H9 (cell line): Measurements from ENCODE around the gene KRTAP5-6. TPM values are rescaled to one million over a fixed set of nuclear protein-coding genes. Genes with fewer than 3 reads are reported as not detected.

ENCODE experiments used
- DNase-seq: peaks from one replicate; pipeline ENCODE4 v3.0.0-alpha.2; 2017
- H2AFZ ChIP-seq: one replicate; pipeline ENCODE4 v1.6.1; 2013; ENCODE audit warnings: mild to moderate bottlenecking, low read length, control low read depth, moderate library complexity
- H2AK5ac ChIP-seq: 2 replicates; pipeline ENCODE4 v1.6.1; 2013; ENCODE audit warnings: low read length, control low read depth, mixed read lengths; ENCODE audit not compliant: insufficient read length
- H2BK120ac ChIP-seq: one replicate; pipeline ENCODE4 v1.6.1; 2013; ENCODE audit warnings: low read depth, mild to moderate bottlenecking, low read length, control low read depth, inconsistent platforms; ENCODE audit not compliant: poor library complexity, severe bottlenecking
- H2BK12ac ChIP-seq: 2 replicates; pipeline ENCODE4 v1.6.1; 2013; ENCODE audit warnings: low read length, control low read depth, mixed read lengths, low read depth; ENCODE audit not compliant: insufficient read length
- H2BK15ac ChIP-seq: 2 replicates; pipeline ENCODE4 v1.6.1; 2013; ENCODE audit warnings: low read depth, low read length, control low read depth
- H2BK20ac ChIP-seq: one replicate; pipeline ENCODE4 v1.6.1; 2013; ENCODE audit warnings: low read depth, mild to moderate bottlenecking, low read length, control low read depth, inconsistent platforms; ENCODE audit not compliant: poor library complexity, severe bottlenecking
- H2BK5ac ChIP-seq: 2 replicates; pipeline ENCODE4 v1.6.1; 2013; ENCODE audit warnings: low read length, control low read depth, mixed read lengths; ENCODE audit not compliant: insufficient read length
- H3K14ac ChIP-seq: 2 replicates; pipeline ENCODE4 v1.6.1; 2013; ENCODE audit warnings: low read length, control low read depth; ENCODE audit not compliant: insufficient read depth
- H3K18ac ChIP-seq: 2 replicates; pipeline ENCODE4 v1.6.1; 2013; ENCODE audit warnings: low read depth, mild to moderate bottlenecking, mixed read lengths, low read length, control low read depth; ENCODE audit not compliant: insufficient read length
- H3K23ac ChIP-seq: 2 replicates; pipeline ENCODE4 v1.6.1; 2013; ENCODE audit warnings: low read length, control low read depth, mixed read lengths, low read depth; ENCODE audit not compliant: insufficient read length
- H3K23me2 ChIP-seq: 2 replicates; pipeline ENCODE4 v1.6.1; 2013; ENCODE audit warnings: low read depth, mild to moderate bottlenecking, mixed read lengths, low read length, control low read depth; ENCODE audit not compliant: insufficient read length, poor library complexity, severe bottlenecking
- H3K27ac ChIP-seq: 2 replicates; pipeline ENCODE4 v1.5.1; 2013; ENCODE audit warnings: low read length, control low read depth, mixed read lengths, low read depth; ENCODE audit not compliant: insufficient read length
- H3K27me3 ChIP-seq: 2 replicates; pipeline ENCODE4 v1.6.1; 2013; ENCODE audit warnings: low read length, control low read depth, inconsistent platforms; ENCODE audit not compliant: insufficient read depth
- H3K4ac ChIP-seq: 2 replicates; pipeline ENCODE4 v1.6.1; 2013; ENCODE audit warnings: low read depth, mild to moderate bottlenecking, control low read depth, inconsistent platforms, low read length, moderate library complexity
- H3K4me1 ChIP-seq: 2 replicates; pipeline ENCODE4 v1.6.1; 2013; ENCODE audit warnings: low read length, control low read depth, inconsistent platforms; ENCODE audit not compliant: insufficient read depth
- H3K4me2 ChIP-seq: 2 replicates; pipeline ENCODE4 v1.6.1; 2013; ENCODE audit warnings: low read length, control low read depth, mixed read lengths; ENCODE audit not compliant: insufficient read length, insufficient read depth
- H3K56ac ChIP-seq: 2 replicates; pipeline ENCODE4 v1.6.1; 2013; ENCODE audit warnings: low read depth, mild to moderate bottlenecking, mixed read lengths, low read length, control low read depth; ENCODE audit not compliant: insufficient read length
- H3K79me1 ChIP-seq: 2 replicates; pipeline ENCODE4 v1.6.1; 2013; ENCODE audit warnings: low read depth, mild to moderate bottlenecking, moderate library complexity, low read length, control low read depth, inconsistent platforms; ENCODE audit not compliant: insufficient read depth, poor library complexity, severe bottlenecking
- H3K79me2 ChIP-seq: 2 replicates; pipeline ENCODE4 v1.6.1; 2013; ENCODE audit warnings: low read length, control low read depth, inconsistent platforms; ENCODE audit not compliant: insufficient read depth
- H3K9ac ChIP-seq: 2 replicates; pipeline ENCODE4 v1.6.1; 2013; ENCODE audit warnings: low read length, control low read depth, mixed read lengths; ENCODE audit not compliant: insufficient read length; ENCODE audit errors: extremely low read depth
- H3K9me3 ChIP-seq: one replicate; pipeline ENCODE4 v1.6.1; 2013; ENCODE audit warnings: low read depth, low read length, inconsistent platforms; ENCODE audit not compliant: control insufficient read depth
- H3T11ph ChIP-seq: one replicate; pipeline ENCODE4 v1.6.1; 2013; ENCODE audit warnings: mild to moderate bottlenecking, low read length, control low read depth, inconsistent platforms
- H4K20me1 ChIP-seq: one replicate; pipeline ENCODE4 v1.6.1; 2013; ENCODE audit not compliant: control insufficient read depth, insufficient read length, insufficient read depth
- H4K5ac ChIP-seq: 2 replicates; pipeline ENCODE4 v1.6.1; 2013; ENCODE audit warnings: low read depth, mild to moderate bottlenecking, mixed read lengths, low read length, control low read depth; ENCODE audit not compliant: insufficient read length
- H4K8ac ChIP-seq: replicated peaks from 2 replicates; pipeline ENCODE4 v1.6.1; 2013; ENCODE audit warnings: low read length, control low read depth, mixed read lengths, low read depth; ENCODE audit not compliant: insufficient read length
- H4K91ac ChIP-seq: 2 replicates; pipeline ENCODE4 v1.6.1; 2013; ENCODE audit warnings: low read depth, mild to moderate bottlenecking, moderate library complexity, mixed read lengths, low read length, control low read depth; ENCODE audit not compliant: insufficient read length
- H3K27ac Mint-ChIP-seq, 3 experiments: 2 replicates in 2 of 3; 3 replicates in 1 of 3; pipeline ENCODE4 v1.8.0; 2020 to 2021; ENCODE audit warnings: mixed read lengths in 3 of 3, mild to moderate bottlenecking in 1 of 3, moderate library complexity in 1 of 3
- H3K27me3 Mint-ChIP-seq: 2 replicates; pipeline ENCODE4 v1.8.0; 2021; ENCODE audit warnings: low read depth, mild to moderate bottlenecking, moderate library complexity, mixed read lengths
- H3K36me3 Mint-ChIP-seq, 3 experiments: 2 replicates in 2 of 3; 3 replicates in 1 of 3; pipeline ENCODE4 v1.8.0; 2020 to 2021; ENCODE audit warnings: low read depth in 3 of 3, mixed read lengths in 3 of 3; ENCODE audit not compliant: insufficient read depth in 1 of 3
- H3K4me1 Mint-ChIP-seq, 2 experiments: 2 replicates each; pipeline ENCODE4 v1.8.0; 2020; ENCODE audit warnings: mixed read lengths in 2 of 2
- H3K4me3 Mint-ChIP-seq, 2 experiments: 2 replicates in 1 of 2; 3 replicates in 1 of 2; pipeline ENCODE4 v1.8.0; 2020 to 2021; ENCODE audit warnings: mild to moderate bottlenecking in 2 of 2, mixed read lengths in 2 of 2, moderate library complexity in 1 of 2
- H3K9me3 Mint-ChIP-seq, 2 experiments: 2 replicates in 1 of 2; 3 replicates in 1 of 2; pipeline ENCODE4 v1.8.0; 2020; ENCODE audit warnings: mild to moderate bottlenecking in 2 of 2, mixed read lengths in 2 of 2, moderate library complexity in 1 of 2
- CTCF ChIP-seq: fragments of 200-600 bp; sonication (generic); conservative IDR thresholded peaks from 3 replicates; pipeline ENCODE4 v1.8.0; 2021; ENCODE audit warnings: antibody characterized with exemption, mild to moderate bottlenecking
- WGBS: extraction: QIAGEN DNeasy Blood & Tissue Kit; methylation state at CpG from one replicate; pipeline ENCODE4 v1.1.7; 2013; ENCODE audit warnings: missing lambda C conversion rate, low lambda C conversion rate, mixed read lengths; ENCODE audit not compliant: insufficient read length; ENCODE audit errors: extremely low coverage; 5-methylcytosine and 5-hydroxymethylcytosine counted together
- total RNA-seq: library from RNA; stranded (reverse); gene quantifications from 2 replicates; pipeline ENCODE4 v1.2.1, GENCODE V29; 2021

KRTAP5-6 gene
- total RNA-seq, 1 experiment from 2014 or later = not detected

- Histone ChIP-seq H2AK5ac (no peak overlapping the region), H3K23me2 (no peaks in the 10 kb centered on the region), H3T11ph (no peak overlapping the region), H3K27ac (no peak overlapping the region), H4K20me1 (no peaks in the 10 kb centered on the region), H3K23ac (no peak overlapping the region), H3K79me2 (no peaks in the 10 kb centered on the region), H2BK12ac (no peak overlapping the region), H3K27me3 (no peaks in the 10 kb centered on the region; the same call in 1 of the 2 replicates), H3K56ac (no peak overlapping the region), H2BK120ac (no peak overlapping the region), H2BK5ac (no peak overlapping the region), H3K4me1 (no peaks in the 10 kb centered on the region), H3K18ac (no peak overlapping the region), H3K9ac (no peak overlapping the region), H2BK20ac (no peak overlapping the region), H3K4me2 (no peak overlapping the region), H2AFZ (no peak overlapping the region), H4K8ac (no peak overlapping the region), H4K91ac (no peak overlapping the region), H4K5ac (no peak overlapping the region), H2BK15ac (no peak overlapping the region), H3K4ac (no peak overlapping the region), H3K14ac (no peak overlapping the region), H3K9me3 (no peaks in the 10 kb centered on the region), H3K79me1 (no peaks in the 10 kb centered on the region)
- Mint-ChIP-seq H3K4me1 (peaks cover 0 to 6% of the 10 kb centered on the region in 2 experiments; a peak in 2 of 4 replicates), H3K9me3 (peaks cover 0 to 4% of the 10 kb centered on the region in 2 experiments; a peak in 1 of 5 replicates), H3K27ac (no peak overlapping the region), H3K4me3 (no peak overlapping the region; a peak in 1 of 5 replicates), H3K36me3 (no peaks in the 10 kb centered on the region), H3K27me3 (peaks cover 45% of the 10 kb centered on the region)
- no CpG with 5 or more reads among the region's 5 CpGs for WGBS
- no peak for TF ChIP-seq CTCF
- DNase-seq = no peak
Observed at GRCh38 chr11:1650918-1651262, 46.1 kb upstream of the KRTAP5-6 start.
